GM12878 (cell line): Measurements from ENCODE around the gene SPRED2. TPM values are rescaled to one million over a fixed set of nuclear protein-coding genes. Genes with fewer than 3 reads are reported as not detected.

Experiments
- ATAC-seq: fragments of 200-7000 bp; cut with Tn5 transposase; 3 replicates; pipeline ENCODE4 v1.9.1; 2020; ENCODE audit warnings: mild to moderate bottlenecking, moderate library complexity
- BruUV-seq: library from RNA; stranded (reverse); fragments of 400-500 nt; replicated peaks from 2 replicates; lab custom pipeline; 2021; lab: Mats Ljungman, UMichigan
- CTCF ChIA-PET: fragments of 300-600 bp; sonication (Branson Sonifier 250); formaldehyde crosslinking; extraction: SDS; loops from one replicate; lab custom pipeline; 2021; ENCODE audit warnings: inconsistent platforms; lab: Yijun Ruan, JAX
- POLR2A ChIA-PET: fragments of 350-600 bp; formaldehyde crosslinking; extraction: SDS; loops from one replicate; lab custom pipeline; 2021; ENCODE audit warnings: inconsistent platforms; lab: Charles Lee
- RAD21 ChIA-PET: fragments of 300-600 bp; sonication (Branson Sonifier 250); formaldehyde crosslinking; loops from one replicate; lab custom pipeline; 2023; ENCODE audit warnings: antibody characterized with exemption; ENCODE audit not compliant: unreplicated experiment; lab: Charles Lee
- SMC1A ChIA-PET: fragments of 300-600 bp; sonication (Branson Sonifier 250); formaldehyde crosslinking; loops from one replicate; lab custom pipeline; 2023; ENCODE audit not compliant: unreplicated experiment, uncharacterized antibody; lab: Charles Lee
- DNase-seq: peaks from one replicate; pipeline ENCODE4 v3.0.0-alpha.2; 2011; ENCODE audit warnings: low read depth, low spot score
- FAIRE-seq: peaks from 3 replicates; lab custom pipeline; 2011; peaks lifted over from hg19 to GRCh38; lab: Jason Lieb, UNC
- H2AFZ ChIP-seq: 2 replicates; pipeline ENCODE4 v1.6.0; 2011; ENCODE audit warnings: low read depth, low read length, control low read depth; ENCODE audit not compliant: control insufficient read depth
- H3K27ac ChIP-seq: 2 replicates; pipeline ENCODE4 v1.5.1; 2011; ENCODE audit warnings: control low read depth; ENCODE audit not compliant: control insufficient read depth, insufficient read depth
- H3K27me3 ChIP-seq, 2 experiments: replicated peaks in 1 of 2; 2 replicates each; pipeline versions ENCODE4 v1.6.0 to v1.6.1; 2011; ENCODE audit warnings: low read length in 1 of 2; ENCODE audit not compliant: control insufficient read depth in 2 of 2, insufficient read depth in 2 of 2
- H3K36me3 ChIP-seq, 2 experiments: 2 replicates each; pipeline ENCODE4 v1.5.1; 2011; ENCODE audit warnings: low read length in 1 of 2; ENCODE audit not compliant: control insufficient read depth in 2 of 2, insufficient read depth in 2 of 2
- H3K4me1 ChIP-seq: 2 replicates; pipeline ENCODE4 v1.6.1; 2011; ENCODE audit warnings: mild to moderate bottlenecking, low read length, moderate library complexity, mixed read lengths; ENCODE audit not compliant: control insufficient read depth, insufficient read depth
- H3K4me2 ChIP-seq: 2 replicates; pipeline ENCODE4 v1.6.0; 2011; ENCODE audit warnings: control low read depth; ENCODE audit not compliant: control insufficient read depth, insufficient read depth
- H3K4me3 ChIP-seq: fragments of 200-600 bp; sonication (generic); 2 replicates; pipeline ENCODE4 v1.5.1; 2016
- H3K79me2 ChIP-seq: 2 replicates; pipeline ENCODE4 v1.6.0; 2011; ENCODE audit warnings: low read length; ENCODE audit not compliant: control insufficient read depth, insufficient read depth
- H3K9ac ChIP-seq: 2 replicates; pipeline ENCODE4 v1.8.0; 2011; ENCODE audit warnings: low read length, control low read depth, mixed read lengths; ENCODE audit not compliant: control insufficient read depth, insufficient read depth
- H3K9me3 ChIP-seq: replicated peaks from 3 replicates; pipeline ENCODE4 v1.5.1; 2011; ENCODE audit warnings: mild to moderate bottlenecking, low read length; ENCODE audit not compliant: control insufficient read depth, insufficient read depth
- H4K20me1 ChIP-seq: 2 replicates; pipeline ENCODE4 v1.6.0; 2011; ENCODE audit not compliant: control insufficient read depth, insufficient read depth
- ATF7 ChIP-seq: fragments of 450-650 bp; IDR thresholded peaks from 2 replicates; pipeline ENCODE4 v1.6.1; 2016; ENCODE audit warnings: low read depth, mild to moderate bottlenecking
- BCL11A ChIP-seq: IDR thresholded peaks from 2 replicates; pipeline ENCODE4 v1.6.1; 2011; ENCODE audit warnings: low read depth, low read length
- BHLHE40 ChIP-seq, 2 experiments: fragments of 450-650 bp in 1 of 2; IDR thresholded peaks; 2 replicates each; pipeline ENCODE4 v1.6.1; 2011 to 2017; ENCODE audit warnings: low read depth in 2 of 2, borderline replicate concordance in 1 of 2, improper control_type of control experiment in 1 of 2, low read length in 1 of 2, mild to moderate bottlenecking in 1 of 2
- CBFB ChIP-seq: IDR thresholded peaks from 2 replicates; pipeline ENCODE4 v1.6.1; 2016; ENCODE audit warnings: antibody characterized with exemption, low read depth
- CHD2 ChIP-seq: IDR thresholded peaks from 2 replicates; pipeline ENCODE4 v1.6.1; 2011; ENCODE audit warnings: low read depth, low read length, improper control_type of control experiment, borderline replicate concordance
- CTCF ChIP-seq, 3 experiments: IDR thresholded peaks in 2 of 3; conservative IDR thresholded peaks in 1 of 3; 2 replicates each; pipeline ENCODE4 v1.5.1; 2011; ENCODE audit warnings: low read depth in 3 of 3, low read length in 3 of 3, mild to moderate bottlenecking in 3 of 3, control low read depth in 2 of 3, moderate library complexity in 2 of 3, inconsistent platforms in 1 of 3, mixed read lengths in 1 of 3; ENCODE audit not compliant: control insufficient read depth in 2 of 3, insufficient read depth in 1 of 3; ENCODE audit errors: extremely low read depth in 1 of 3
- DPF2 ChIP-seq: fragments of 450-650 bp; IDR thresholded peaks from 2 replicates; pipeline ENCODE4 v1.6.1; 2017; ENCODE audit warnings: mild to moderate bottlenecking
- EED ChIP-seq: sonication (generic); IDR thresholded peaks from 2 replicates; pipeline ENCODE4 v1.6.1; 2016; ENCODE audit warnings: antibody characterized with exemption, low read depth
- EP300 ChIP-seq, 2 experiments: fragments of 150-350 bp in 1 of 2; IDR thresholded peaks; 2 replicates each; pipeline ENCODE4 v1.6.1; 2011 to 2012; ENCODE audit warnings: low read depth in 2 of 2, low read length in 2 of 2, borderline replicate concordance in 1 of 2, improper control_type of control experiment in 1 of 2, inconsistent platforms in 1 of 2; ENCODE audit not compliant: control insufficient read depth in 1 of 2
- ESRRA ChIP-seq: IDR thresholded peaks from 2 replicates; pipeline ENCODE4 v1.6.1; 2012; ENCODE audit warnings: mild to moderate bottlenecking, low read length, improper control_type of control experiment
- FOXM1 ChIP-seq: IDR thresholded peaks from 2 replicates; pipeline ENCODE4 v1.6.1; 2012; ENCODE audit warnings: low read depth, mild to moderate bottlenecking, inconsistent platforms, low read length, moderate library complexity
- HCFC1 ChIP-seq: fragments of 150-350 bp; IDR thresholded peaks from 2 replicates; pipeline ENCODE4 v1.6.1; 2014; ENCODE audit warnings: low read length
- IKZF1 ChIP-seq: fragments of 450-650 bp; conservative IDR thresholded peaks from 2 replicates; pipeline ENCODE4 v1.6.1; 2017; ENCODE audit warnings: antibody characterized with exemption, mild to moderate bottlenecking
- IKZF2 ChIP-seq, 2 experiments: fragments of 450-650 bp; IDR thresholded peaks; 2 replicates each; pipeline ENCODE4 v1.6.1; 2017; ENCODE audit warnings: mild to moderate bottlenecking in 2 of 2, moderate library complexity in 2 of 2
- LARP7 ChIP-seq: fragments of 450-650 bp; IDR thresholded peaks from 2 replicates; pipeline ENCODE4 v1.6.1; 2017; ENCODE audit warnings: mild to moderate bottlenecking
- MEF2B ChIP-seq: fragments of 450-650 bp; IDR thresholded peaks from 2 replicates; pipeline ENCODE4 v1.6.1; 2018; ENCODE audit warnings: mild to moderate bottlenecking, moderate library complexity; ENCODE audit not compliant: partially characterized antibody, poor library complexity, severe bottlenecking
- NR2C1 ChIP-seq: fragments of 450-650 bp; IDR thresholded peaks from 2 replicates; pipeline ENCODE4 v1.6.1; 2017; ENCODE audit warnings: antibody characterized with exemption, mild to moderate bottlenecking, moderate library complexity
- POU2F2 ChIP-seq: IDR thresholded peaks from 3 replicates; pipeline ENCODE4 v1.6.1; 2011; ENCODE audit warnings: low read depth, mild to moderate bottlenecking, low read length, borderline replicate concordance
- RELA ChIP-seq: fragments of 450-650 bp; IDR thresholded peaks from 2 replicates; pipeline ENCODE4 v1.8.0; 2014; ENCODE audit warnings: borderline replicate concordance; ENCODE audit not compliant: partially characterized antibody
- RUNX3 ChIP-seq: IDR thresholded peaks from 2 replicates; pipeline ENCODE4 v1.6.1; 2012; ENCODE audit warnings: low read length, inconsistent platforms
- TBL1XR1 ChIP-seq: IDR thresholded peaks from 2 replicates; pipeline ENCODE4 v1.6.1; 2012; ENCODE audit warnings: low read depth, low read length, improper control_type of control experiment
- ZBED1 ChIP-seq: IDR thresholded peaks from 2 replicates; pipeline ENCODE4 v1.6.1; 2016; ENCODE audit warnings: borderline replicate concordance
- ZSCAN29 ChIP-seq: fragments of 450-650 bp; IDR thresholded peaks from 2 replicates; pipeline ENCODE4 v1.6.1; 2017; ENCODE audit warnings: mild to moderate bottlenecking, moderate library complexity
- WGBS: methylation state at CpG from one replicate; pipeline ENCODE4 v1.1.6; 2016; ENCODE audit warnings: low lambda C conversion rate; ENCODE audit not compliant: insufficient replicate concordance, insufficient coverage; ENCODE audit errors: missing lambda C conversion rate; 5-methylcytosine and 5-hydroxymethylcytosine counted together
- in situ Hi-C: fragments of 300-500 bp; cut with MboI; formaldehyde crosslinking; loops from 9 replicates; pipeline ENCODE4 v1.14.3; 2018; ENCODE audit warnings: mixed read lengths
- intact Hi-C: fragments of 100-400 bp; cut with micrococcal nuclease; formaldehyde crosslinking; loops from one replicate; pipeline ENCODE4 v1.14.2; 2022; ENCODE audit not compliant: unreplicated experiment
- polyA plus RNA-seq, 11 experiments: library from polyadenylated mRNA; depleted of rRNA in 4 of 11; unstranded in 6 of 11; stranded (reverse) in 5 of 11; fragments of >200 nt; fragmentation: Nextera tagmentation in 4 of 11; fragmentation: Illumina TruSeq in 1 of 11; extraction: Ambion mirVana in 4 of 11; extraction: Trizol in 1 of 11; gene quantifications; 1 replicate in 1 of 11; 2 replicates in 10 of 11; pipeline versions ENCODE4 v1.2.1 to v1.2.3, GENCODE V29; 2011 to 2016; ENCODE audit warnings: inconsistent platforms in 2 of 11, missing spikeins in 2 of 11, low read depth in 1 of 11
- total RNA-seq, 4 experiments: library from RNA; depleted of rRNA in 3 of 4; stranded (reverse); fragments of >200 nt in 3 of 4; fragmentation: Illumina TruSeq in 1 of 4; extraction: Trizol in 1 of 4; gene quantifications; 2 replicates each; pipeline versions ENCODE4 v1.2.1 to v1.2.3, GENCODE V29; 2013 to 2021

Gene SPRED2
- total and polyA plus RNA-seq, 10 of the 15 experiments (the other 5 are each of a cell fraction or from before 2014, with no cell fraction given) = 3.0 to 23.9 (median 9.7) TPM

GRCh38 chr2:65370387-65371073 lies 61.9 kb downstream of the SPRED2 start:
- peak; percentile 77 for ATAC-seq
- Histone ChIP-seq H4K20me1 (no peaks in the 10 kb centered on the region), H2AFZ (no peak overlapping the region; the same call in 1 of the 2 replicates), H3K9ac (no peak overlapping the region), H3K27me3 (no peaks in the 10 kb centered on the region), H3K4me3 (0 out of 2 replicates have a peak overlapping the region, but pooled peaks have one; percentile 28), H3K4me2 (peak overlapping the region; percentile 61), H3K27ac (peak overlapping the region; percentile 28; the same call in 1 of the 2 replicates), H3K4me1 (peaks cover 41% of the 10 kb centered on the region), H3K79me2 (no peaks in the 10 kb centered on the region; the same call in 1 of the 2 replicates), H3K36me3 (no peaks in the 10 kb centered on the region), H3K9me3 (no peaks in the 10 kb centered on the region)
- BruUV-seq = no TSS peak
- ChIA-PET POLR2A (interaction anchor here (0.5 to 1.2 kb wide), 5 partner anchors 17 to 140 kb away, joined by 3 to 5 read pairs (median 4); no protein-coding TSS in a partner anchor), CTCF (interaction anchor here (0.5 to 6.2 kb wide), 8 partner anchors 9 to 305 kb away, joined by 3 to 31 read pairs (median 4); no protein-coding TSS in a partner anchor), RAD21 (interaction anchor here (0.9 to 1.7 kb wide), 10 partner anchors 11 to 71 kb away, joined by 3 to 8 read pairs (median 4); no protein-coding TSS in a partner anchor), SMC1A (interaction anchor here (1.0 to 10.7 kb wide), 18 partner anchors 10 to 305 kb away, joined by 3 to 142 read pairs (median 4); no protein-coding TSS in a partner anchor)
- DNase-seq = peak; percentile 30
- FAIRE-seq = peak; percentile 75
- intact Hi-C loops (no loop called here), in situ Hi-C loops (no loop called here)
- under 1% methylated on average over 5 of the region's 5 CpGs for WGBS
- TF ChIP-seq DPF2 (0 out of 2 replicates have a peak, but pooled peaks have one; percentile 22), LARP7 (no peak), BHLHE40 (IDR thresholded peaks at IDR 0.05; ENCODE audit: borderline replicate concordance in 1 of 2, low read depth in 2 of 2, low read length in 1 of 2) (peak; percentile 38 to 61; a peak in 2 of 4 replicates), IKZF1 (no peak), ZSCAN29 (no peak), TBL1XR1 (no peak), FOXM1 (peak; percentile 58; the same call in 1 of the 2 replicates), IKZF2 (IDR thresholded peaks at IDR 0.05) (peak; percentile 53 to 69), ESRRA (no peak), MEF2B (peak; percentile 72), NR2C1 (no peak), CBFB (0 out of 2 replicates have a peak, but pooled peaks have one; percentile 63), RUNX3 (peak; percentile 89), CTCF (IDR thresholded peaks at IDR 0.05 in 2 of 3, conservative IDR thresholded peaks at IDR 0.05 in 1 of 3; ENCODE audit: control insufficient read depth in 2 of 3, extremely low read depth in 1 of 3, insufficient read depth in 1 of 3, low read depth in 3 of 3, low read length in 3 of 3) (no peak), POU2F2 (0 out of 3 replicates have a peak, but pooled peaks have one; percentile 34), EP300 (IDR thresholded peaks at IDR 0.05; ENCODE audit: borderline replicate concordance in 1 of 2, control insufficient read depth in 1 of 2, low read depth in 2 of 2, low read length in 2 of 2) (0 out of 4 replicates have a peak, but pooled peaks of 1 of the 2 experiments have one; percentile 31), HCFC1 (no peak), CHD2 (0 out of 2 replicates have a peak, but pooled peaks have one; percentile 25), RELA (no peak), EED (peak; percentile 86), ATF7 (0 out of 2 replicates have a peak, but pooled peaks have one; percentile 14), ZBED1 (0 out of 2 replicates have a peak, but pooled peaks have one; percentile 34), BCL11A (no peak)
